ENCODE results near the gene TERF2IP. TPM values are rescaled to one million over a fixed set of nuclear protein-coding genes. Genes with fewer than 3 reads are reported as not detected.

TERF2IP gene
- total RNA-seq, 2 donors from 2014 or later, result 20.0 to 23.4 TPM

DNA sequence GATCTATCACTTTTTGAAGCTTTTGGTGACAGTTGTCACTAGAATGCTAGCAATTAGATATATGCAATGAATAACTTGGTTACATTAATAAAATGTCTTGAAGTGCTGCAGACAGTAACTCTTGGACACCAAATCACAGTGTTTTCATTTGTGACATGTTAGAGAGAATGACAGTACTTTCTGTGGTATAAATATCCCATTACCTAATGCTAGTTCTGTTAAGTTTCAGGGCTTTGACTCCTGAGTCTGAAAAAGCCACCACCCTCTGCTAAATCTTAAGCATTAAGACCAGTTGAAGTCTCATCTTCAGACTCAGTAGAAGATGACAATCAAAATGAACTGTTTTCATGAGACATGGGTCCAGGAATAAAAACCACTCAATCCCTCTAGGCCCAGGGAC is 39.8 kb downstream of the TERF2IP start:
- no peak overlapping the region for H3K9ac ChIP-seq (ENCODE audit: extremely low read depth, low read length, poor library complexity, severe bottlenecking)
- peaks cover 66% of the 10 kb centered on the region for H3K9me3 ChIP-seq (ENCODE audit: control insufficient read depth, low read length)
- Mint-ChIP-seq H3K4me3 (no peak overlapping the region), H3K27ac (no peak overlapping the region), H3K27me3 (ENCODE audit: insufficient read depth) (peaks cover 3% of the 10 kb centered on the region), H3K4me1 (no peaks in the 10 kb centered on the region), H3K36me3 (ENCODE audit: low read depth) (peaks cover 8% of the 10 kb centered on the region), H3K9me3 (peaks cover 66% of the 10 kb centered on the region)
- no peak overlapping the region for H3K4me3 ChIP-seq (ENCODE audit: low read length)
- DNase-seq, result no peak
- no peak overlapping the region for H3K27ac ChIP-seq (ENCODE audit: low read depth, low read length)
- H3K4me1 ChIP-seq (ENCODE audit: control insufficient read depth, insufficient read depth, low read length), result no peaks in the 10 kb centered on the region
- TF ChIP-seq, protein P1, sequence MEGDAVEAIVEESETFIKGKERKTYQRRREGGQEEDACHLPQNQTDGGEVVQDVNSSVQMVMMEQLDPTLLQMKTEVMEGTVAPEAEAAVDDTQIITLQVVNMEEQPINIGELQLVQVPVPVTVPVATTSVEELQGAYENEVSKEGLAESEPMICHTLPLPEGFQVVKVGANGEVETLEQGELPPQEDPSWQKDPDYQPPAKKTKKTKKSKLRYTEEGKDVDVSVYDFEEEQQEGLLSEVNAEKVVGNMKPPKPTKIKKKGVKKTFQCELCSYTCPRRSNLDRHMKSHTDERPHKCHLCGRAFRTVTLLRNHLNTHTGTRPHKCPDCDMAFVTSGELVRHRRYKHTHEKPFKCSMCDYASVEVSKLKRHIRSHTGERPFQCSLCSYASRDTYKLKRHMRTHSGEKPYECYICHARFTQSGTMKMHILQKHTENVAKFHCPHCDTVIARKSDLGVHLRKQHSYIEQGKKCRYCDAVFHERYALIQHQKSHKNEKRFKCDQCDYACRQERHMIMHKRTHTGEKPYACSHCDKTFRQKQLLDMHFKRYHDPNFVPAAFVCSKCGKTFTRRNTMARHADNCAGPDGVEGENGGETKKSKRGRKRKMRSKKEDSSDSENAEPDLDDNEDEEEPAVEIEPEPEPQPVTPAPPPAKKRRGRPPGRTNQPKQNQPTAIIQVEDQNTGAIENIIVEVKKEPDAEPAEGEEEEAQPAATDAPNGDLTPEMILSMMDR (conservative IDR thresholded peaks at IDR 0.05), result no peak
- no peaks in the 10 kb centered on the region for H3K36me3 ChIP-seq (ENCODE audit: control insufficient read depth, insufficient read depth, low read length)
- no peaks in the 10 kb centered on the region for H3K27me3 ChIP-seq (ENCODE audit: control insufficient read depth, insufficient read depth, low read length, poor library complexity, severe bottlenecking)

DNA sequence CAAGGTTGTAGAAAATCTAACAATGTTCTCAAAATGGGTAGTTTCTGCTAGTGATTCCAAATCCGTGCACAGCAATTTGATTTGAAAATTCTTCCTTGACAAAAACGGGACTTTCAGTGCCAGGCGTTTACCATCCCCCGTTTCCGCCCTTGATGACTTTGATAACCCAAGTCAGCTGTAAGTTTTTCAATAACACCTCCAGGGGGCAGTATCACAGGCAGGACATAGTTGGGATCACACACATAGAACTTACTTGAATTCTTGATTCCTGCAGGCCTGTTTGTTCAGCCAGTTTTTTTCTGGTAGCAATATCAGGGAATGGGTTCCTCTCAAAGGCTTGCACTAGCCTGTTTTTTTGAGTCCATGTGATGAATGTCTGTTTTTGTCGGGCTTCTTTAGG is 48.1 kb downstream of the TERF2IP start:
- DNase-seq, result peak; percentile 52
- Mint-ChIP-seq H3K36me3 (ENCODE audit: low read depth) (no peaks in the 10 kb centered on the region), H3K4me1 (no peaks in the 10 kb centered on the region), H3K27ac (no peak overlapping the region), H3K9me3 (peaks cover 3% of the 10 kb centered on the region), H3K27me3 (ENCODE audit: insufficient read depth) (peaks cover 4% of the 10 kb centered on the region), H3K4me3 (no peak overlapping the region)
- Histone ChIP-seq H3K4me1 (ENCODE audit: control insufficient read depth, insufficient read depth, low read length) (no peaks in the 10 kb centered on the region), H3K9ac (ENCODE audit: extremely low read depth, low read length, poor library complexity, severe bottlenecking) (no peak overlapping the region), H3K4me3 (ENCODE audit: low read length) (no peak overlapping the region), H3K36me3 (ENCODE audit: control insufficient read depth, insufficient read depth, low read length) (no peaks in the 10 kb centered on the region), H3K27me3 (ENCODE audit: control insufficient read depth, insufficient read depth, low read length, poor library complexity, severe bottlenecking) (no peaks in the 10 kb centered on the region), H3K27ac (ENCODE audit: low read depth, low read length) (no peak overlapping the region), H3K9me3 (ENCODE audit: control insufficient read depth, low read length) (peaks cover 1% of the 10 kb centered on the region)
- TF ChIP-seq, protein P1 (conservative IDR thresholded peaks at IDR 0.05), result peak; percentile 58
- WGBS, 2 experiments (ENCODE audit: insufficient coverage in 1 of 2, insufficient read length in 1 of 2), result 88 to 90% methylated on average over 6 of the region's 6 CpGs

DNA sequence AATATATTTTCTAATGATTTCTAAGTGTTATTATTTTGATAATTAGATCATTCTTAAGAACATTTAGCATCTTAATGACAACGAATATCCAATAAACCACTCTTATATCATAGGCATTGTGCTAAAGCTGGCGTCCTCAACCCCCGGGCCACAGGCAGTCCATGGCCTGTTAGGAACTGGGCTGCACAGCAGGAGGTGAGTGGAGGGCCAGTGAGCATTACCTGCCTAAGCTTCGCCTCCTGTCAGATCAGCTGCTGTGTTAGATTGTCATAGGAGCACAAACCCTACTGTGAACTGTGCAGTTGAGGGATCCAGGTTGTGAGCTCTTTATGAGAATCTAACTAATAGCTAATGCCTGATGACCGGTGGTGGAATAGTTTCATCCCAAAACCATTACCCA is 50.0 kb downstream of the TERF2IP start:
- H3K27ac ChIP-seq (ENCODE audit: low read depth, low read length), result no peak overlapping the region
- WGBS, 2 experiments (ENCODE audit: insufficient coverage in 1 of 2, insufficient read length in 1 of 2), result 90% methylated on average over 3 to 5 of the region's 5 CpGs
- no peaks in the 10 kb centered on the region for H3K9me3 ChIP-seq (ENCODE audit: control insufficient read depth, low read length)
- TF ChIP-seq, protein P1 (conservative IDR thresholded peaks at IDR 0.05), result no peak
- H3K27me3 Mint-ChIP-seq (ENCODE audit: insufficient read depth), result peaks cover 4% of the 10 kb centered on the region
- no peaks in the 10 kb centered on the region for H3K36me3 Mint-ChIP-seq (ENCODE audit: low read depth)
- H3K4me3 Mint-ChIP-seq, result no peak overlapping the region
- no peaks in the 10 kb centered on the region for H3K4me1 ChIP-seq (ENCODE audit: control insufficient read depth, insufficient read depth, low read length)
- H3K36me3 ChIP-seq (ENCODE audit: control insufficient read depth, insufficient read depth, low read length), result no peaks in the 10 kb centered on the region
- H3K4me3 ChIP-seq (ENCODE audit: low read length), result no peak overlapping the region
- peaks cover 4% of the 10 kb centered on the region for H3K4me1 Mint-ChIP-seq
- H3K9ac ChIP-seq (ENCODE audit: extremely low read depth, low read length, poor library complexity, severe bottlenecking), result no peak overlapping the region
- no peak for DNase-seq
- H3K9me3 Mint-ChIP-seq, result peaks cover 2% of the 10 kb centered on the region
- H3K27me3 ChIP-seq (ENCODE audit: control insufficient read depth, insufficient read depth, low read length, poor library complexity, severe bottlenecking), result no peaks in the 10 kb centered on the region
- no peak overlapping the region for H3K27ac Mint-ChIP-seq

All from endodermal cell (in vitro differentiated cells).